Mucosa of stomach (tissue), 1 donor: ENCODE data around the gene PANX3.
"Not testable (repeated sequence)": the region's sequence is repeated elsewhere in the genome, so short reads cannot be mapped to it uniquely, and the experiment has no call there.

Experiments used
- H3K27me3 ChIP-seq: one replicate; pipeline ENCODE4 v1.7.0; 2013; ENCODE audit warnings: mild to moderate bottlenecking, low read length; ENCODE audit not compliant: control insufficient read depth, insufficient read depth
- H3K36me3 ChIP-seq: one replicate; pipeline ENCODE4 v1.7.0; 2013; ENCODE audit warnings: low read length; ENCODE audit not compliant: control insufficient read depth, insufficient read depth
- H3K4me1 ChIP-seq: one replicate; pipeline ENCODE4 v1.7.0; 2013; ENCODE audit warnings: mild to moderate bottlenecking, low read length; ENCODE audit not compliant: control insufficient read depth, insufficient read depth
- H3K4me3 ChIP-seq: one replicate; pipeline ENCODE4 v1.7.0; 2013; ENCODE audit warnings: low read length
- H3K9ac ChIP-seq: one replicate; pipeline ENCODE4 v1.7.0; 2013; ENCODE audit warnings: mild to moderate bottlenecking, low read length, moderate library complexity
- H3K9me3 ChIP-seq: one replicate; pipeline ENCODE4 v1.7.0; 2013; ENCODE audit warnings: mild to moderate bottlenecking, low read length, moderate library complexity; ENCODE audit not compliant: control insufficient read depth
- donor health status: Pancreatic carcinoma.

PANX3 gene

GRCh38 chr11:124595302-124595701, 15.9 kb upstream of the PANX3 start:
- no peaks in the 10 kb centered on the region for H3K9me3 ChIP-seq
- no peaks in the 10 kb centered on the region for H3K4me1 ChIP-seq
- no peaks in the 10 kb centered on the region for H3K27me3 ChIP-seq
- H3K9ac ChIP-seq, result no peak overlapping the region
- H3K36me3 ChIP-seq, result no peaks in the 10 kb centered on the region
- H3K4me3 ChIP-seq, result no peak overlapping the region

DNA sequence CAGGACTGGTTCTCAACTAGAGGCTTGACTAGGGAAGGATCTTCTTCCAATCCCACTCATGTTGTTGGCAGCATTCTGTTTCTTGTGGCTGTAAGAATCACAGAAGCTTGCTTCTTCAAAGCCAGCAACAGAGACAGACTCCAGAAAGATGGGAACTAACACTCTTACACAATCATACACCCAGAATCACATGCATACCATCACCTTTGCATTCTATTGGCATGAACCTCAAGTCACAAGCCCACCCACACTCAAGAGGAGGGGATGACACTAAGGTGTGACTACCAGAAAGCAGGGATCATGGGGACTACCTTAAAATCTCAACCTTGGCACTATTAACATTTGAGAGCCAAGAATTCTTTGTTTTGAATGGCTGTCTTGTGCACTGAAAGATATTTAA, 13.6 kb upstream of the PANX3 start:
- no peak overlapping the region for H3K9ac ChIP-seq
- no peak overlapping the region for H3K4me3 ChIP-seq
- no peaks in the 10 kb centered on the region for H3K36me3 ChIP-seq
- H3K4me1 ChIP-seq, result no peaks in the 10 kb centered on the region
- H3K27me3 ChIP-seq, result no peaks in the 10 kb centered on the region
- no peaks in the 10 kb centered on the region for H3K9me3 ChIP-seq

GRCh38 chr11:124600621-124601320, 10.5 kb upstream of the PANX3 start:
- Histone ChIP-seq H3K9ac (no peak overlapping the region), H3K9me3 (no peaks in the 10 kb centered on the region), H3K4me3 (no peak overlapping the region), H3K36me3 (no peaks in the 10 kb centered on the region), H3K4me1 (no peaks in the 10 kb centered on the region), H3K27me3 (no peaks in the 10 kb centered on the region)

- Histone ChIP-seq H3K4me1 (no peaks in the 10 kb centered on the region), H3K36me3 (no peaks in the 10 kb centered on the region), H3K9ac (no peak overlapping the region), H3K4me3 (no peak overlapping the region), H3K27me3 (no peaks in the 10 kb centered on the region), H3K9me3 (no peaks in the 10 kb centered on the region)
These were observed 9.0 kb upstream of the PANX3 start for GRCh38 chr11:124602193-124602592.

DNA sequence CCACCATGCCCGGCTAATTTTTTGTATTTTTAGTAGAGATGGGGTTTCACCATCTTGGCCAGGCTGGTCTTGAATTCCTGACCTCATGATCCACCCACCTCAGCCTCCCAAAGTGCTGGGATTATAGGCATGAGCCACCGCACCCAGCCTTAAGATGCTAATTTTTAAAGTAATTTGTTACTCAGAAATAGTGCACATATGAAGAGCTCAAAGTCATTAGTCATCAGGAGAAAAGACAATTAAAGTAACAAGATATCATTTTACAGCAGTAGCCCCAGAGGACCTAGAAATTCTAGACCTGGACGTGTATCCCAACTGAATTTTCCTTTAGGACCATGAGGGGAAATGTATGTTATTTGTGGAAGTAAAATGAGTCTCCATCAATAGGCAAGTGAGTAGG, 8.5 kb upstream of the PANX3 start:
- H3K27me3 ChIP-seq, H3K36me3 ChIP-seq, H3K9ac ChIP-seq, H3K4me1 ChIP-seq, H3K4me3 ChIP-seq, H3K9me3 ChIP-seq: not testable (repeated sequence)

- Histone ChIP-seq H3K9ac (no peak overlapping the region), H3K4me3 (no peak overlapping the region), H3K9me3 (no peaks in the 10 kb centered on the region), H3K27me3 (no peaks in the 10 kb centered on the region), H3K4me1 (no peaks in the 10 kb centered on the region), H3K36me3 (no peaks in the 10 kb centered on the region)
These were observed 5.5 kb upstream of the PANX3 start for GRCh38 chr11:124605719-124606118.

GRCh38 chr11:124608147-124608546, 3.1 kb upstream of the PANX3 start:
- H3K36me3 ChIP-seq, result no peaks in the 10 kb centered on the region
- H3K9ac ChIP-seq, result no peak overlapping the region
- H3K4me1 ChIP-seq, result no peaks in the 10 kb centered on the region
- no peak overlapping the region for H3K4me3 ChIP-seq
- H3K9me3 ChIP-seq, result no peaks in the 10 kb centered on the region
- no peaks in the 10 kb centered on the region for H3K27me3 ChIP-seq

GRCh38 chr11:124610295-124610694, 933 bp upstream of the PANX3 start:
- Histone ChIP-seq H3K36me3 (no peaks in the 10 kb centered on the region), H3K9me3 (no peaks in the 10 kb centered on the region), H3K4me3 (no peak overlapping the region), H3K27me3 (peaks cover 2% of the 10 kb centered on the region), H3K4me1 (no peaks in the 10 kb centered on the region), H3K9ac (no peak overlapping the region)

DNA sequence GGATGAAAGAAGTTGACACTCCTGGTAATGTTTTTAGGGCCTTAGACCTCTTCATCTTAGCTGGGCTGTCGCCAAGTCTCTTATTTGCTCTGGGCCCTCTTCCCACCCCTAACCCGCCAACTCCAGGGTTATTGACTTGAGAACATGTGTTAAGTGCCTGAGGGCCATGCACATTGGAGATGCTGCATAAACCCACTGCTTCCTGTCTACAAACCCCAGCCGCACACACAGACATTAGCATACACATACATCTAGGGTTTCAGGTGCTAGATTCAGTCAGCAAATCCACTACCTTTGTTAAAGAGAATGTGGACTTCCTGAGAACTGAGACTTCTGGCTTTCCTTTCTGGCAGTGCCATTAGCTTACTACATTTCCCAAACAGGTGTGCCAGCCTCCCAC, 817 bp downstream of the PANX3 start:
- Histone ChIP-seq H3K9me3 (no peaks in the 10 kb centered on the region), H3K27me3 (peaks cover 2% of the 10 kb centered on the region), H3K4me3 (no peak overlapping the region), H3K9ac (no peak overlapping the region), H3K36me3 (no peaks in the 10 kb centered on the region), H3K4me1 (no peaks in the 10 kb centered on the region)

DNA sequence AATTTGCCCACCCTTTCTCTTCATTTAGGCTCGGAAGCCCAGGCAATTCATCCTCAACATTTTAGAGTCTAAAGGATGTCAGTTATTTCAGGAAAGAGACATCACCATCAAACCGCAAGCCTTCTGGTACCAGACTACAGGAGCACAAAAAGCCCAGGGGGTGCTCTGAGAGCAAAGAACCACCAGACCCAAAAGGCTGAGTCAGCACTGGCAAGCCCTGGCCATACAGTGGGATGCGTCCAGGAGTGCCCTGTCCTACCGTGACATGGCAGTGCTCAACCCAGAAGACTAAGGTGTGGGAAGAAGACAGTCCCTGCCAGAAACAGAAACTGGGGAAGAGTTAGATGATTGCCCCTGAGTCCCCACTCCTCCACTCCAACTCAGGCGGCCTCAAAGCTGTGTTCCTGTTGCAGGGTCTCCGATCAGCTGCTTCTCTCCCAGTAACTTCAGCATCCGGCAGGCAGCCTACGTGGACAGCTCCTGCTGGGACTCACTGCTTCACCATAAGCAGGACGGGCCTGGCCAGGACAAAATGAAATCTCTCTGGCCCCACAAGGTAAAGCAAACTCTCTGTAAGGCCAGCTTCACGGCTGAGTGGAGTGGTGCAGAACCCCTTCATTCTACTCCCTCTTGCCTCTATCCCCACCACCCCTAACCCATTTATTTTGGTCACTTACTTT, 1.5 kb downstream of the PANX3 start:
- Histone ChIP-seq H3K4me1 (no peaks in the 10 kb centered on the region), H3K9ac (no peak overlapping the region), H3K27me3 (peaks cover 2% of the 10 kb centered on the region), H3K9me3 (no peaks in the 10 kb centered on the region), H3K36me3 (no peaks in the 10 kb centered on the region), H3K4me3 (no peak overlapping the region)

DNA sequence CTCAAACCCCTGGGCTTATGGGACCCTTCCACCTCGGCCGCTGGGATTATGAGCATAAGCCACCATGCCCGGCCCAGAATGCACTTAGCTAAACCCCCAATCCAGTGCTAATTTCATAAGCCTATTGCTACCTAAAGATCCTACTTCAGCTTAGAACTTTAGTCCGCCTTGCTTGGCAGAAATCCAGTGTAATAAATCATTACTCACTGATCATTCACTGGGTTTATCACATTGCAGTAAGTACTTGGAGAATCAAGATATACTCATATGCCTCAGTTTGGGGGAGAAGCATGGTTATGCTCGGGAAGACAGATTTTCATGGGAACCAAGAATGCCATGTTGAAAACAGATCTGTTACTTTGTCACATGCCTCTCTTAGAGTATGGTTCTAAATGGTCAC, 7.6 kb downstream of the PANX3 start:
- Histone ChIP-seq H3K36me3 (no peaks in the 10 kb centered on the region), H3K4me1 (peaks cover 5% of the 10 kb centered on the region), H3K9me3 (no peaks in the 10 kb centered on the region), H3K27me3 (peaks cover 5% of the 10 kb centered on the region), H3K9ac (no peak overlapping the region), H3K4me3 (no peak overlapping the region)

DNA sequence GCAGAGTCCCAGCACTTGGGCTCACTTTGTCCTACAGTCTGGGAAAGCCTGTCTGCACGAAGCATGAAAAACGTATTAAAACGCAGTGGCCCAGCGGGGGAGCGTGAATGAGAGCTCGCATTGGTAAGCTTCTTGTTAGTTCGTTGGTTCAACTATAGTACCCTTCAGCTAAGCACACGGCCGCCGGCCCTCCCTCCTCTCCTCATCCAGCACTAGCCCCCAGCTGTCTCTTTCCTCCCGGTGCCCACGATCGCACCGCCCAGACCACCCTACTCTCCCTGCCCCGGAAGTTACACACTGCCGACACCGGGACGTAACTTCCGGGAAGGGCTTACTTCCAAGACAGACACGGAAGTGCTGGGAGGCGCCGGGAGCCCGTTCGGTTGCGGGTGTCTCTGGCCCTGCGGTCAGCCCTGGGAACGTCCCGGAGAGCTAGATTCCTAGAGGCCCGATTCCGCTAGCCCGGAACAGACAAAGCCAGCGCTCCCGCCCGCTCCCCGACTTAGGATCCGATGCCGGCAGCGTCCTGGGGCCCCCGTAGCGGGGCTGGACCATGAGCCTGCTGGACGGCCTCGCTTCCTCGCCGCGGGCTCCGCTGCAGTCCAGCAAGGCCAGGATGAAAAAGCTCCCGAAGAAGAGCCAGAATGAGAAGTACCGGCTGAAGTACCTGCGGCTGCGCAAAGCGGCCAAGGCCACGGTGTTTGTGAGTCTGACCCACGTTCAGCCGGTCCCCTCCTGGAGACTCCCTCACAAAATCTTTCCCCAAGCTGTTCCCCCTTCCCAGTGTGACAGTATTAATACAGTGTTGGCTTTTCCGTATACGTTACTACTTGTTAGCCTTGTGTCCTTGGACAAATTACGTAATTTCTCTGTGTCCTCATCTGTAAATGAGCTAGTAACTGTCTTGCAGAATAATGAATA, 11.6 kb downstream of the PANX3 start, which contains the start of gene TBRG1:
TSS of gene TBRG1 (plus strand) at position 334 of the 921 bp plus-strand sequence. CDS start at position 554, 220 bp downstream.
- Histone ChIP-seq H3K9me3 (no peaks in the 10 kb centered on the region), H3K4me1 (peaks cover 7% of the 10 kb centered on the region), H3K27me3 (peaks cover 5% of the 10 kb centered on the region), H3K9ac (peak within 1 kb of the TSS; percentile 96), H3K4me3 (peak within 1 kb of the TSS; percentile 95), H3K36me3 (peaks cover 6% of the 10 kb centered on the region)
